ENCODE data around the gene AHNAK. TPM values are rescaled to one million over a fixed set of nuclear protein-coding genes. Genes with fewer than 3 reads are reported as not detected.

The AHNAK gene
- total RNA-seq, 2 donors from 2014 or later = 938 to 955 TPM

DNA sequence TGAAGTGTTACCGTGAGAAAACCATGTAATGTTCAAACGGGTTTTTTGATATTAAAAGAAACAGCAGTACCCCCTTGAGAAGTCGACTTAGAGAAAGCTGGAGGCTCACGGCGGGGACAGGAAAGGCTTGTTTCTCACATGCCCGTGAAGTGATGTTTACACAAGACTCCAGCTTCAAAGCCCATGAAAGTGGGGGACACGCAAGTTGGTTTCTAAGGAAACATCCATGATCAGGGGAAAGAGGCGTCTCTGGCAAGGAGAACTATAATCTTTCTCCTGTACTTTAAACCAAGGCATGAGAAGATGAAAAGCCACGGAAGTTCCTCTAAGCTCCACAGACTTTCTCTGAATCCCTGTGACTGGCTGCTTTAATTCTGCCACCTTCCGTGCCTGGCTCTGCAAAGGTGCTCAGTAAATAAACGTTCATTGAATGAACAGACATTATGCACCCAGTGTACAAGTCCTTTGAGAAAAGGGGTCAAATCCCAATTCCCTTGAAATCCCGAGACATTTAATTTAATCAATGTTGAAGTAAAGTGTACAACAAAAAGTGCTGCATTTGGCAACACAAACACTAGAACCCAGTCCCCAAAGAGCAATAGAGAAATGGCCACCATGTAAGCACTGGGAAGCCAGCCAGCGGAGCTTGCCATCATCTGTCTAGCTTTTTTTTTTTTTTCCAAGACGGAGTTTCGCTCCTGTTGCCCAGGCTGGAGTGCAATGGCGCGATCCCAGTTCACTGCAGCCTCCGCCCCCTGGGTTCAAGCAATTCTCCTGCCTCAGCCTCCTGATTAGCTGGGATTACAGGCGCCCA lies 58.7 kb downstream of the AHNAK start:
- intact Hi-C loops (cut with DNase I) = no loop called here
- no peak for DNase-seq (ENCODE audit: low spot score)

DNA sequence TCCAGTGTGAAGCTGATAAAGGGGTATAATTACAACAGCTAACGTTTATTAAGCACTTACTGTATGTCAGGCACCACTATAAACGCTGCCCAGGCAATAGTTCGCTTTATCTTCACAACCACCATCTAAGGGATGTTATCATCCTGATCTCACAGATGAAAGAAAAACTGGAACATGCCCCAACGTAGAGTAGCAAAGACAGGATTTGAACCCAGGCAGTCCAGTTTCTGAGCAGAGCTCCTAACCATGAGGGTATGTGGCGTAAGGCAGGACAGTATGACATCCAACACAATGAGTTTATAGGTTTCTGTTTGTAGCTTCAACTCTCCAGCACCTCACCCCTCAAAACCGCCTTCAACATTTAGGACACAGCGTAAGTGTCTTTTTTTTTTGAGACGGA lies 59.5 kb downstream of the AHNAK start:
- no peak for DNase-seq (ENCODE audit: low spot score)
- intact Hi-C loops (cut with DNase I) = no loop called here

GRCh38 chr11:62484352-62484751 lies 62.3 kb downstream of the AHNAK start:
- intact Hi-C loops (cut with DNase I) = no loop called here
- no peak for DNase-seq (ENCODE audit: low spot score)

- DNase-seq (ENCODE audit: low spot score) = no peak
- intact Hi-C loops (cut with DNase I) = no loop called here
Observed at GRCh38 chr11:62482753-62483152, 63.9 kb downstream of the AHNAK start.

- no peak for DNase-seq (ENCODE audit: low spot score)
- intact Hi-C loops (cut with DNase I) = no loop called here
Observed at GRCh38 chr11:62479631-62480201, 66.9 kb downstream of the AHNAK start.

- DNase-seq (ENCODE audit: low spot score) = no peak
- intact Hi-C loops (cut with DNase I) = no loop called here
Observed at GRCh38 chr11:62477927-62478326, 68.7 kb downstream of the AHNAK start.

DNA sequence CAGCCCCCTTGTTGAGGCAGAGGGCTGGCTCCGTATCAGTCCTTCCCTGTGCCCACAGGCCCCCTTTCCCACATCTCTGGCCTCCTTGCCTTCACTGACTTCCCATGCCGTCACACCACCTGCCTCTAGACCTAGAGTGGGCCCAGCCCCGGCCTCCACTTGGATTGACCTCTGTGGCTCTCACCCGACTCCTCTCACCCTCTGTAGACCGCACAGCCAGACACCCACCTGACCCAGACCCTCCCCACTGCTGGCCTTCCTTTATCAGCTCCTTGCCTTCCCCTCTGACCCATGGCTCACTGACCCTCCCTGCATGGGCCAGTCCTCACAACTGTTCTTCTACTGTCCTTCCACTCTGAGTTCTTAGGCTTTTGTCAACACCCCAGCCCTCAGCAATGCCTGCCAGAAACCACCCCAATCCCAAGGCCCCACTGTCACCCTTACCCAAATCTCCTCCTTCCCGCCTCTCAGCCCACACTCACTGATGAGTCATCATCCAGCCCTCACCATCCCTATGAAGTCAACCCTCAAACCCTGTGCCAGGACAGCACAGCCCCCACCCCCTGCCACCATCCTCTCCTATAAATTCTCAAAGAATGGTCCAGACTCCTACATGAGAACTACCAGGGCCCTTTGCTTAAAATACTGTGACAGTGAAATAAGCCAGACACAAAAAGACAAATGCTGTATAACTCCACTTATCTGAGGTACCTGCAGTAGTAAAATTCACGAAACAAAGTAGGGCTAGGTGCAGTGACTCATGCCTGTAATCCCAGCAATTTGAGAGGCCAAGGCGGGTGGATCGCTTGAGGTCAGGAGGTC lies 74.3 kb downstream of the AHNAK start:
- DNase-seq (ENCODE audit: low spot score) = no peak
- intact Hi-C loops (cut with DNase I) = no loop called here

DNA sequence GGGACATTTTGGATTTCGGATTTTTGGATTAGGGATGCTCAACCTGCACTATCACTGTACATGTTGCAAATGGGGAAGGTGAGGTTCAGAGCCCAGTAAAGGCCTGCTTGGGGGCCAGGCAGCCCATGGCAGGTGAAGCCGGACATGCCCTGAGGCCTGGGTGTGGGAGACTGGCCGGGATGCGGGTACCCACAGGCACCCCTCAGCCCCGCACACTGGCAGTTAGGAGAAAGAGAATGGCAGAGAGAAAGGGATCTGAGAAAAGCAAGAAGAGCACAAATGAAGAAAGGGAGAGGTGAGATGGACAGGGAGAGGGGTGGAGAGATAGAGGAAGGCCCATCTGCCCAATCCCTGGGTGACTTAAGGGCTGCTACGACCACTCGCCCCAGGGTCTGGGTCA lies 75.0 kb downstream of the AHNAK start:
- DNase-seq (ENCODE audit: low spot score) = no peak
- intact Hi-C loops (cut with DNase I) = no loop called here

GRCh38 chr11:62468577-62468976 lies 78.0 kb downstream of the AHNAK start:
- no peak for DNase-seq (ENCODE audit: low spot score)
- intact Hi-C loops (cut with DNase I) = no loop called here

DNA sequence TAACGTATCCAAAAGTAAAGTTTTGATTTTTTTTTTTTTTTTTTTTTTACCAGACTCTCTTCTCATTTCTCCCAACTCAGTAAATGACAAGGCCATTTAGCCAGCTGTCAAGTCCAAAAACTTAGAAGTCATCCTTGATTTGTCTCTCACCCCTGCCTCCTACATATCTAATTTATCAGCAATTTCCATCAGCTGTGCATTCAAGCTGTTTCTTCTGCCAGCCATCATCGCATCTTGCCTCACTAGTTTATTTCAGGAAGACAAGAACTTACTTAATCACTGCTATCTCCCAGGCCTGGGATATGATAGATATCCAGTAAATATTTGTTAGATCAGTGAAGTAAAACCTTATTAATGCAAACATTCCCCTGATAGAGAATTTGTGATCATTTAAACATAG lies 80.2 kb downstream of the AHNAK start:
- intact Hi-C loops (cut with DNase I) = no loop called here

DNA sequence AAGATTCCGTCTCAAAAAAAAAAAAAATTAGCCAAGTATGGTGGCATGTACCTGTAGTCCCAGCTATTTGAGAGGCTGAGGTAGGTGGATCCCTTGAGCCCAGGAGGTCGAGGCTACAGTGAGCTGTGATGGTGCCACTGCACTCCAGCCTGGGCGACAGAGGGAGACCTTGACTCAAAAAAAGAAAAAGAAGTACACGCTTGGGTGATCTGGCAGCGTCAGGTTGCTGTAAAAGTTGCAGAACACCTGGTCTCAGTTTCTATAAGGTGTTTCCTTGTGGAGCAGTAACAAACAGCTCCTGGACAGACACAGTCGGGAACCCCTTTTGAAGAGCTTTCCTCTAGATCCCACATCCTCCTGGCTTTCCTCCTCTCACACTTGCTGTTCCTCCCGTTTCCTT lies 82.0 kb downstream of the AHNAK start:
- intact Hi-C loops (cut with DNase I) = no loop called here

More for the DNA sequence above, 80.2 kb downstream of the AHNAK start:
- DNase-seq (ENCODE audit: low spot score) = no peak

DNA sequence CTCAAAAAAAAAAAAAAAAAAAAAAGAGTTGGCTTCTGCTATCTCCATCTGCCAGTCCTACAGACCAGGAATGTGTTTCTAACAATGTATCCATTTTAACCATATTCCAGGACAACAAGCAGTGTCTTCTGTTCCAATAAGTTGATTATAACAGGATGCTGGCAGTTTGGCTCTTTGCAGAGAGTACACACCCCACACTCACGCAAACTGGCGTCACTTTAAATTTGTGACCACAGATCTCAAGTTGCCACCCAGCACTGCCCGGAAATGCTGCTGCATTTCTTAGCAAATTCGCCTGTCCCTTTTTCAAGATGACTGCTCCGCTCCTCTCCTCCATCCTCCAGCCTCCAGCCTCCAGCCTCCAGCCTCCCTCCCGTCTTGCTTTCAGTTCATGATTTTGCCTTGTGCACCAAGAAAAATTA lies 83.5 kb downstream of the AHNAK start:
- intact Hi-C loops (cut with DNase I) = no loop called here
- DNase-seq (ENCODE audit: low spot score) = no peak

More for the DNA sequence above, 82.0 kb downstream of the AHNAK start:
- no peak for DNase-seq (ENCODE audit: low spot score)

DNA sequence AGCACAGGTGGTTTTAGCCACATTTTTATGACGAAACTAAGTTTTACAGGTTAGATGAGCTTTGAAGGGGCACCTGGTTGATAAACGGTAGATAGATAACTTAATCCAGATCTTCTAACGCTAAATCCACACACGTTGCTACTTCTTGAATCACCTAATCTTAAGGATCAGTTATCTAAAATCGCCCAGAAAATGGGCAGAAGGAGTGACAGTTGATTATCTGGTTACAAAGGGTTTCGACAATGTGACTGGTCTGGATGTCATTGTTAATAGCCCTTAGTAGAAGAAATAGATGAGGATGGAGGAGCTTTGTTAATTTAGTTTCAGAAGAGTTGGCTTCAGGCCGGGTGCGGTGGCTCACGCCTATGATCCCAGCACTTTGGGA lies 84.1 kb downstream of the AHNAK start:
- intact Hi-C loops (cut with DNase I) = no loop called here
- no peak for DNase-seq (ENCODE audit: low spot score)

DNA sequence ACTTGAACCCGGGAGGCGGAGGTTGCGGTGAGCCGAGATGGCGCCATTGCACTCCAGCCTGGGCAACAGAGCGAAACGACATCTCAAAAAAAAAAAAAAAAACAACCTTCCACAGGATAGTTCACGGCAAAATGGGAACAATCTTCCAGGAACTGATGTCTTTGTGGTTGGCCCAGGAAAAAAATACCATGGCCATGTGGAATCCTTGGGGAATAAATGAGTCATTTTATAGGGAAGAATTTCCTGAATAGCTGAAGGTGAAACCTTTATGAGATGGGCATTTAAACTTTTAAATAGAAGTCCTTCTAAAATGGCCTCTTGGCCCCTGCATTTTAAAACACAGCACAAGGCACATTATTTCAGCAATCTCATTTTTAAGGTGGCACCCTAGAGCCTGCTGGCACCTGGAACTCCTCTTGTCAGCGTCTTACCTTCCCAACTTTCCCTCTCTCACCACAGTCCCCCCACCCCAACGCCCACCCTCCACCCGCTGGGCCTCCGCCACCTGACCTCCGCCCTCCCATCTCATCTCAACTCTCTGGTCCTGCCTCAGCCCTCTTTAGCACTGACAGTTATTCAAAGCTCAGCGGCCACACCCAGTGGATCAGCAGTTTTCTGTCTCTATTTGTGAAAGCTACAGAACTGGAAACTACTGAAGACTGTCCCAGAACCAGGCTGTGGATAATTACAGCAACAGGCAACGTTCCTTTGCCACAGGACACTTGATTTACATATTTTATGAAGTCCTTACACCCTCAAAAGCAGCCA lies 84.7 kb downstream of the AHNAK start:
- DNase-seq (ENCODE audit: low spot score) = no peak
- intact Hi-C loops (cut with DNase I) = loop anchor here in 1 of 2 donors (1.0 kb wide), 1 partner anchor 26 kb away; no protein-coding TSS in a partner anchor

- intact Hi-C loops (cut with DNase I) = no loop called here
- DNase-seq (ENCODE audit: low spot score) = no peak
Observed at GRCh38 chr11:62459080-62459479, 87.5 kb downstream of the AHNAK start.

DNA sequence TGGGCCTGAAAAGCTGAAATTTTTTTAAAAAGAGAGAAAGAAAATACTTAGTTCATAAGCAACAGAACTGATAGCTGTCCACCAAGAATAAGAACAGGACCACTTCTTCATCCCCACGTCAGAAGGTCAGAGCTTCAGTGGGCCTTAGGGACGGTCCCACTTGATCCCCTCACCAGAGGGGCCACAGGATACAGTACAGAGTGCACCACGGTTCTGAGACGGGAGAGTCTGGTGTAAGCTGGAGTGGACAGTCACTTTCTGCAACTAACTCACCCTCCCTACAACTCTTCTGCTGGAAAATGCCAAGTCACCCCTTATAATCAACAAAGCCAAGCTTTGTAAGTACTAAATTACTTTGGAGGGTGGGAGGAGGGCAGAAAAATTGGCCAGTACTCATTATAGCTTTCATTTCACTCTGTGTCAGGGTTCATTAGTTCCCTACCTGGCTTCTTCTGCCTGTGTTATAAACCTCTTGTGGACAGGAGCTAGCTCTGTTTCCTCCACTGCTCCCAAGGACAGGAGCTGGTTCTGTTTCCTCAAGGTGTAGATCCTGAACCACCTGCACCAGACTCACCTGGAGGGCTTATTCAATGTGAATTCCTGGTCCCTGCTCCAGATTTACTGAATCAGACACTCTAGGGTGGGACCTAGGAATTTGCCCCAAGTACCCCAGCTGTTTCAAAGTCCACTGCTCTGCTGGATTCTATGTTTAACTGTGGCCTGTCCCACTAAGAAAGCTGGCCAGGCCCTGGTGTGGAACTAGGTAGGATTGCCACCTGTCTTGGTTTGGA lies 88.2 kb downstream of the AHNAK start:
- no peak for DNase-seq (ENCODE audit: low spot score)
- intact Hi-C loops (cut with DNase I) = no loop called here

- no peak for DNase-seq (ENCODE audit: low spot score)
- intact Hi-C loops (cut with DNase I) = no loop called here
Observed at GRCh38 chr11:62457478-62457877, 89.1 kb downstream of the AHNAK start.

GRCh38 chr11:62456630-62457029 lies 90.0 kb downstream of the AHNAK start:
- DNase-seq (ENCODE audit: low spot score) = no peak

More at GRCh38 chr11:62456630-62457029, 90.0 kb downstream of the AHNAK start:
- intact Hi-C loops (cut with DNase I) = no loop called here

All from posterior vena cava (tissue), 2 donors.